GM18520 (cell line): Measurements from ENCODE around the gene MRPS16.

ENCODE experiments used
- ATAC-seq: cut with Tn5 transposase; IDR thresholded peaks from one replicate; pipeline ENCODE4 v1.9.1; 2021; ENCODE audit not compliant: unreplicated experiment

Gene MRPS16

DNA sequence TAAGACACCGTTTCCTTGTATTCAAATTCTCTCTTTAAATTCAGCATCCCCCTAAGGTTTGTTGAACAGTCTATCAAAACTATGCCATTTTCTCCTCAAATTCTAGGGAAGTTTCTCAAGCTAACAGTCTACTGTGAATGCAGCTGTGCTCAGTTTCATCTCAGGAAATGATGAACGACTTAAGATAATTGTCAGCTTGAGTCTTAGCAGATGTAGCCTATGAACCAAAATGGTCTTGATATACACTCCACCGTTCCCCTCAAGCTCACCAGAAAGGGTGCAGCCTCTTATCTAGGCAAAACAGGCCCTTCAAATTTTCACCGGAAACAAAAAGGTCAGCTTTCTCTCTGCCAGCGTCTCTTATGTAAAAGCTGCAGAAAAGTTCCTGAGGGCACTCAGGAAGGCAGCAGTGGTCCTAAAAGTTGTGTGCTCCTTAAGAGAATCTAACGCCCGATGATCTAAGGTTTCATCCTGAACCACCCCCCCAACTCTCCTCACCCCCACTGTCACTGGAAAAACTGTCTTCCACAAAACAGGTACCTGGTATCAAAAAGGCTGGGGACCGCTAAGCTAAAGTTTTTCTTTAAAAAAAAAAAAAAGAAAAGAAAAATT is 7.5 kb downstream of the MRPS16 start:
- no peak for ATAC-seq

DNA sequence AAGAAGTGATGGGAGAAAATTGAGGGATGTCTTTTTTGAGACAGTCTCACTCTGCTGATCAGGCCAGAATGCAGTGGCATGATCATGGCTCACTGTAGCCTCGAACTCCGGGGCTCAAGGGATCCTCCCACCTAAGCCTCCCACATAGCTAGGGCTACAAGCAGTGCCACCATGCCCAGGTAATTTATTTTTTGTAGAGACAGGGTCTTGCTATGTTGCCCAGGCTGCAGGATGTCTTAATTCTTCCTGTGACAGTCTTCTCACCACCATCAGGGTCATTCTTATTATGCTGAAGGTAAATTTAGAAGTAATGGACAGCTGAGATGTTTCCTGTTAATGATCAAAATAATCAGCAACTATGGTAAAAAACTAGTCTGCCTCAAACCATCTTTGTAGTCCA is 12.5 kb downstream of the MRPS16 start:
- no peak for ATAC-seq

DNA sequence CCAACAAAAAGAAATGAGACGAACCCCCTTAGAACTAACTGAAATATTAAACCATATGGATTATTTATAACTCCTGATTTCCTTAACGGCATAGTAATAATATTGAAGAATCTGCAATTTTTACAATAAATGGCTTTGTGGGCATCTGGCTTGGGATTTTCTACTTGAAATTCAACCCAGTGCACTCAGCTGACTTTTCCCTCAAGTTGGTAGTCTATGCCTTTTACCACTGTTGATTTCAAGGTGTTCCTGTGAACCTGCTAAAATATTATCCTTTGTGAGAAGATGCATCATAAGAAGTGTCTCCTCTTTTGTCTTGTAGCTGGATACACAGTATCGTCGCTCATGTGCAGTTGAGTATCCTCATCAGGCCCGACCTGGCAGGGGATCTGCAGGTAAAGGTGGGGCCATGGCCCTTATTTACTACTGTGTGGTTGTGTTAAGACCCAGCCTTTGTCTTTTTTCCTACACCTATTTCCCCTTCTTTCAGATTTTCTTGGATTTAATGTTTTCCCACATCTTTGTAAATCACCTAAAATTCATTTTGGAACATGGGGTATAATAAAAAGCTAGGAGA is 13.4 kb downstream of the MRPS16 start:
- ATAC-seq: no peak

DNA sequence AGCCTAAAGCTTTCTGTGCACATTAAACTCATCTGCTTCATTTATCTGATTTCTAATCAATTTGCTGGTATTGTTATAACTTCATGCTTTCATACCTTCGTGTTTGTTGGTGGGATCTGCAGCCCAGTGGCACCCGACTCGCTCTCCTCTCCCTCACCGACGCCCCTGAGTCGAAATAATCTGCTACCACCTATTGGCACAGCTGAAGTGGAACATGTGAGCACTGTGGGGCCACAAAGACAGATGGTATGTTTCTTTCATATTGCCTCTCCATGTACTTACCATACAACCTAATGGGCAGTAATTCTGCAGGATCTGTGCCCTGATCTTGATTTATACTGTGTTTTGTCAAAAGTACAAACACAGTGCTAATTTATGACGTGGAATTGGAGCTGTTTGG is 17.7 kb downstream of the MRPS16 start:
- ATAC-seq: no peak

DNA sequence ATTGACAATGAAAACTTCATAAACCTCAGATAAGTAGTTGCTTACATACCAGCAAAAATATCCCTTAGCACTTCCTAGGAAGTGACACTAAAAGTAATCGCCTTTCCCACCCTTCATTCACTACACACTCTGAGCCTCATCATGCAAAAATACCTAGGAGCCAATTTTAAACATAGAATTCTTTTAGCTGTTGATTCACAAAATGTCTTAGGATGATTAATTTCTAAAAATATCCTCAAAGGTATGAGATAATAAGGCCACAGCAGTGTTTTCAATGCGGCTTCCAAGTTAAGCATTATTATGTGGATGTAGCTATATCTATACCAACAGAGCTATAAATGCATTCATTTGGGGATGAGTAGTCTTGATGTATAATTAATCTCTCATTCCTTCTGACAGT is 18.6 kb downstream of the MRPS16 start:
- no peak for ATAC-seq

DNA sequence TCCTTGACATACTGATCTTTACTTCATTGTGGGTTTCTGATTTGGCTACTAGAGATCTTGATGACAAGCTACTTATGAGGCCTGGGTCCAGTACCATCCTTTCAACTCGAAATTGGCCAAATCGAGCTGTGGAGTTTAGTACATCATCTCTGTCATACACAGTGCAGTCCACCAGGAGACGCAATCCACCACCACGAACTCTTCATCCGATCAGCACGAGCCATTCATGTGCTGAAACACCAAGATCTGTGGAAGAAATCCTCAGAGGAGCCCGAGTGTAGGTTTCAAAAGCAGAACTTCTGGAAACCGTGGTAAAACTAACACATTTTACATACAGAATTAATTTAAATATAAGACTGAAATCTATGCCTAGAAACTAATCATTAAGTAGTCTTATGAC is 19.6 kb downstream of the MRPS16 start:
- ATAC-seq: no peak

DNA sequence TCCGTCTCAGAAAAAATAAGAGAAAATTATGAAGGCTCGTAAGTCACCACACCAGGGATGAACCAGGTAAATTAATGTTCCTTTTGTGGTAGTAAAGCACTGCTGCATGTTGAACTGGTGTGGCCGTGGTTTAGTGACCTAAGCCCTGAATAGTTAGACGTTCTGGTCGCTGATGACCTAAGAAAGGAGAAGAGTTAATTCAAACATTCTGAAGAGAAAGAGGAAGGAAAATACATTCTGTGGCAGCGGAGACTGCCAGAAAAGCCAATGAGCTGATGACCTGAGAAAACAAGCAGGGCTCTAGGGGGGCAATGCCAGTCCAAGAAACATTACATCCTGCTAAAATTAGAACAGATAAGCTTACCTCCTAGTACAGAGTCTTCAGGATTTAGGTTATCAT is 22.9 kb downstream of the MRPS16 start:
- ATAC-seq: no peak

DNA sequence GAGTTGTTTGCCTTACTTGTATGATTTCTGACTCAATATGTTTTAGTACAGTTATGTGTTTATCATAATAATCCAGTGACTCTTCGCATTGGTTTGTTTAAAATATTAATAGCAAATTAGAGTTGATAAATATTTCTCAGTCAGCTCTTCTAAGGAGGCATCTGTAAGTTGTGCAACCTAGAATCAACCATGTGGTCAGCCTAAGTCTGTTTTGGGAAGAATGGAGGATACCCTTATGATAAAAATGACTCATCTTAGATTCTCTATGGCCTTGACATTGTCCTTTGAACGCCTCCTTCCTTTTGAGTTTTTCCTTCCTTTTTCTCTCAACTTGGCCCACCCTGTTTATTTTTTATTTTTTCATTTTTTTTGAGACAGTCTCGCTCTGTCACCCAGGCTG is 24.2 kb downstream of the MRPS16 start:
- no peak for ATAC-seq

DNA sequence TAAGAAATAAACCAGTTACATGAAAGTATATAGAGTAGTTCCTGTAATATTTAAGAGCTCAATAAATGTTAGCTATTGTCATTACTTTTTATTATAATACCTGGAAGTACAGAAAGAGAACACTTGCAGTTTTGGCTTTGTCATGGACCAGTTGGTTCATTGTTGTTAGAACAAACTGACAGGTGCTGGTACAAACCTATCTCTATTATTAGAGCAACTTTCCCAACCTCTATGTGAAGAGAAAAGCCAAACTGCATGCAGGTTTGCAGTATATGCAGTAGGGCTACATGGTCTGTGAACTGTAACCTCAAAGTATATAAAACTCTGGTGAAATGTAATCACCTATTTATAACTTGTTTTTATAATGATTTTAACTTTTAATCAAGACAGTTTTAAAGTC is 25.8 kb downstream of the MRPS16 start:
- ATAC-seq: no peak

DNA sequence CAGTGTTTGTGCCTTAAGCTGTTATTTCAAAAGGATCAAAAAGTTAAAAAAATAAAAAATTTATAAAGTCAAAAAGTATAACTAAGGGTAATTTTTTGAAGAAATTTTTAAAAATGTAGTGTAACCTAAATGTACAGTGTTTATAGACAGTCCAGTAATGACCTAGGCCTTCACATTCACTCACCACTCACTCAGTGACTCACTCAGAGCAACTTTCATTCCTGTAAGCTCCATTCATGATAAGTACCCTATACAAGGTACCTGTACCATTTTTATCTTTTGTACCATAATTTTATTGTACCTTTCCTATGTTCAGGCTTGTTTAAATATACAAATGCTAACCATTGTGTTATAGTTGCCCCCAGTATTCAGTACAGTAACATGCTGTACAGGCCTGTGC is 26.9 kb downstream of the MRPS16 start:
- ATAC-seq: no peak

DNA sequence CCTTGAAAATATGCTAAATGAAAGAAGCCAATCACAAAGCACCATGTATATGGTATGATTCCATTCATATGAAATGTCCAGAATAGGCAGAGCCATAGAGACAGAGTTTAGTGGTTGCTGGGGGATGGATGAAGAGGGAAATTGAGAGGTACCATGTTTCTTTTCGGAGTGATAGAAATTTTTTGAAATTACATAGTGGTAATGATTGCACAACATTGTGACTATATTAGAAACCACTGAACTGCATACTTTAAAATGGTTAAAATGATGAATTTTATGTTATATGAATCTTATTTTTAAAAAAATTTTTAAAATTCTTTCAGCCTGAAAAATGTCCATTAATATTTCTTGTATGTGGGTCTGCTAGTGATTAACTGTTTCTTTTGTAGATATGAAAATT is 31.5 kb downstream of the MRPS16 start:
- no peak for ATAC-seq

DNA sequence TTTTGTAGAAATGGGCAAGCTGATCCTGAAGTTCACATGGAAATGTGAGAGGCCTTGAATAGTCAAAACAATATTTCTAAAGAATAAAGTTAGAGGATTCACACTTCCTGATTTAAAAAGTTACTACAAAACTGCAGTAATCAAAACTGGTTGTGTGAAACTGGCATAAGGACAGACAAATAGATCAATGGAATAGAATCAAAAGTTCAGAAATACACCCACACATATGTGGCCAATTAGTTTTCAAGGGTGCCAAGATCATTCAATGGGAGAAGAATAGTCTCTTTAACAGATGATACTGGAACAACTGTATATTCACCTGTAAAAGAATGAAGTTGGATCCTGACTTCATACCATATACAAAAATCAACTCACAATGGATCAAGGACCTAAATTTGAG is 33.1 kb downstream of the MRPS16 start:
- no peak for ATAC-seq

DNA sequence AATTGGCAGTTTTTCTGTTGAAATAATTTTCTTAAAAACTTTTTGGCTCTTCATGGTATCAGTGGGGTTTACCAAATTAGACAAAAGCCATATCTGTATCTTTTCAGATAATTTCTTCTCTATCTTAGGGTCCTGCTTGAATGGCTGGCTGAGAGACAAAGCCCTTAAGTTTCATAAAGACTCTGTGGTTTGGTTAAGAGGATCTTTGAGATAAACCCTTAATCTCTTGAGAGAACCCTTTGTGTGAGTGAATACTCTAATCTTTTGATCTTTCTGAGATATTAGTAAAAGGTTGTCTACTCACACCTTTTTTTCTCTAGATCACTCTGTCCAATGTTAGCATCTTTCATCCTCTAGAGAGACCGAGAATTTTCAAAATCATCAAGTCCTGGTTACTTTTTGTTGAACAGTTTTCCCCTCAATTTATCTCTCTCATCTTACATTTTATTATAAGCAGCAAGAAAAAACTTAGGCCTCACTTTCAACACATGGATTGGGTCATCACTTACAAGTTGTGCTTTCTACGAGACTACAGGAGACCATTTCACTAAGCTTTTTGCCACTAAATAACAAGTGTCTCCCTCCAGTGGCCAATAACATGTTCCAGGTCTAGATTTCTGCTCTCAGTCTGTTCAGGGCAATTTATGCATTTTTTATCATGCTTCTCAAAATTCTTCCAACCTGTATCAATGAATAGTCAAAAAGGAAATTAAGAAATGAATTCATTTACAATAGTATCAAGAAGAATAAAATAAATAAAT is 33.8 kb downstream of the MRPS16 start:
- no peak for ATAC-seq

DNA sequence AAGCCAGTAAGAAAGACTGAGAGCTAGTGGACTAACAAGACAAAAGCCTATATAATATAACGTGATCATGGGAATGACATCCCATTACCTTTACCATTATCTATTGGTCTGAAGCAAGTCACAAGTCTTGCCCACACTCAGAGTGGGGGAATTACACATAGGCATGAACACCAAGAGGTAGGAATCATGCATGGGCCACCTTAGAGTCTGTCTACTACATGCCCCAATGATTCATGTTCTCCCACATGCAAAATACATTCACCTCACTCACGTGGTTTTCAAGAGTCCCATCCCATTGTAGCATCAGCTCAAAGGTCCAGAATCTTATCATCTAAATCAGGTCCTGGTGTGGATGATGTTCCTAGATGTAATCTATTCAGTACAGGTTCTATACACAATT is 34.8 kb downstream of the MRPS16 start:
- no peak for ATAC-seq

DNA sequence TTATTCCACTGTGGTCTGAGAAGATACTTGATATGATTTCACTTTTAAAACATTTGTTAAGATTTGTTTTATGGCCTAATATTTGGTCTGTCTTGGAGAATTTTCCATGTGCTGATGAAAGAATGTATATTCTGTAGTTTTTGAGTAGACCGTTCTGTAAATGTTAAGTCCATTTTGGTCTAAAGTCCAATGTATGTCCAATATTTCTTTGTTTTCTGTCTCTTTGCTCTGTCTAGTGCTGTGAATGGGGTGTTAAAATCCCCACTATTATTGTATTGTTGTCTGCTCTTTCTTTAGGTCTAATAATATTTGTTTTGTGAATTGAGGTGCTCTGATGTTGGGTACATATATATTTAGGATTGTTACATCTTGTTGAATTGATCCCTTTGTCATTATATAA is 36.7 kb downstream of the MRPS16 start:
- no peak for ATAC-seq

DNA sequence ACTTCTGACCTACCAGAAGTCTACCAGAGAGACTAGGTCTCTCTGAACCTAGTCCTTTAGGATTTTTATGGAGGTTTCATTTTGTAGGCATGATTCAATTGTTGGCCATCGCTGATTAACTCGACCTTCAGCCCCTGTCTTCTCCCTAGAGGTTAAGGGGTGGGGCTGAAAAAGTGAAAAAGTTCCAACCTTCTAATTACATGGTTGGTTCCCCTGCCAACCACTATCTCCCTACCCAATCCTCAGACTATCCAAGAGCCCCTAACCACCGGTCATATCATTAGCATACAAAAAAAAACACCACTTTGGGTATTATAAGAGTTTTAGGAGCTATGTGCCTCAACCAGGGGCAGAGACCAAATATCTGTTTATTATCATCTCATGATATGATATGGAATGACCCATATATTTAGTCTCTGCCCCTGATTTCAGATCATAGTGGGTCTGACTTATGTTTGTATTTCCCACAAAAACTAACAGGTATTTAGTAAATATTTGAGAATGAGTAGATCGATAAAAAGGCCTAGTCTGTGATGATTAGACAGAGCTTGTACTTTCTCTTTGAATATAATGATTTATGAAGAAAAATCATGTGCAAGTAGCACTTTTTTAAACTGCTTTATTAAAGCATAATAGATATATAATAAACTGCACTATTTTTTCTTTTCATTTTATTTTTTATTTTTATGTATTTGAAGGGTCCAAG is 41.2 kb downstream of the MRPS16 start:
- no peak for ATAC-seq

DNA sequence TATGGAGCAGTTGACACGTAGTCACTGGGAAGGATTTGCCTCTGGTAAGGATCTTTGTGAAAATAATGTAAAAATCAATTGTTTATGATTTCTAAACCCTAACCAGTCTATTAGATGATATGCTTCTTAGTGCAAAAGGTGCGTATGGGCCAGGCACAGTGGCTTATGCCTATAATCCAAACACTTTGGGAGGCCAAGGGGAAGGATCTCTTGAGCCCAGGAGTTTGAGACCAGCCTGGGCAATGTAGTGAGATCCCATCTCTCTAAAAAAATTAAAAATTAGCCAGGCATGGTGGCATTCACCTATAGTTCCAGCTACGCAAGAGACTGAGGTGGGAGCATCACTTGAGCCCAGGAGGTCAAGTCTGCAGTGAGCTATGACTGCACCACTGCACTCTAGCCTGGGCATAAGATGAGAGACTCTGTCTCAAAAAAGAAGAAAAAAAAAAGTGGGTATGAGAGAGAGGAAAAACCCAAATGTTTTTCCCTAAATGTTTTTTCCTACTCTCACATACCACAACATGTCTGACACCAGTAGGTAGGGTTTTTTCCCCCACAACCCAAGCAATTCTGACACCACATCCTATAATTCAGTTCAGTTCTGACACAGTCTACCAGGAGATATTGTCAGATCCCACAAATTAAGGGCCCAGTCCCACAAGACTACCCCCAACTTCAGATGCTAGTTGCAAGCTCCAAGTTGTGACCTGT is 41.9 kb downstream of the MRPS16 start:
- no peak for ATAC-seq

DNA sequence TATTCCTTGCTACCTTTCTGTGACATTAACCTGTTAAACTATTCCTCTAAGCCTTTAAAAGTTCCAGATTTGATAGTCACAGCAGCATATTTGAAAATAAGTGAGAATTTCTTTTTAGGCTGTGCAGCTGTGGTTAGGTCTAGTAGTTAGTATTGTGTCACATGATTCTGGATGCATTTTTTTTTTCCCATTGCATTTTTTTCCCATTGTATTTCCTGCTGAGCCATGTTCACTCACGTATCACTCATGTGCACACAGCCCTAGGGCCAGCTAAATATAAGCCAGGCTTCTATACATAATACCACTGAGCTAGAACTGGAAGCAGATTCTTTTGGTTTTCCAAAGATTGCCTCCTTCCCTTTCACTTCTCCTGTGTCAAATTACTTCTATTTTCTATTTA is 42.7 kb downstream of the MRPS16 start:
- ATAC-seq: no peak

DNA sequence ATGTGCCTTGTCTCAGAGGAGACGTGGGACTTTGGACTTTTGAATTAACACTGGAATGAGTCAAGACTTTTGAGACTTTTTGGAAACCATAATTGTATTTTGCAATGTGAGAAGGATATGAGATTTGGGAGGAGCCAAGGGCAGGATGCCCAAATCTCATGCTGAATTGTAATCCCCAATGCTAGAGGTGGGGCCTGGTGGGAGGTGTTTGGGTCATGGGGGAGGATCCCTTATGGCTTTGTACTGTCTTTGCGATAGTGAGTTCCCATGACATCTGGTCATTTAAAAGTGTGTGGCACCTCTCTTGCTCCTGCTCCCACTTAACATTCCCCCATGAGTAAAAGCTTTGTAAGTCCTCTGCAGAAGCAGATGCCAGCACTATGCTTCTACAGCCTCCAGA is 44.6 kb downstream of the MRPS16 start:
- no peak for ATAC-seq

DNA sequence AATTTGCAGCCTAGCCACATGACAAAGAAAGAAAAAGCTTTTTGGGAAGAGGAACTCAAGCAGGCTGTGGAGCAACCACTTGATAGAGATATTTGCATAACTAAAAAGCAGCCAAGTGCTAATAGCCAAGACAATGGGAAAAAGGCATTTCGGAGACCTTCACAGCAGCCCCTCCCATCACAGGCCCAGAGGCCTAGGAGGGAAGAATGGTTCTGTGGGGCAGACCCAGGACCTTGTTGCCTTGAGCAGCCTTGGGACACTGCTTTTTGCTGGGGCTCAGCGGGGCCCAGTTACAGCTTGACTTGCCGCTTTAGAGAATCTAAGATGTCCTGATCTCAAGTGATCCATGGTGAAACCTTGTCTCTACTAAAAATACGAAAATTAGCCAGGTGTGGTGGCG is 46.1 kb downstream of the MRPS16 start:
- no peak for ATAC-seq

DNA sequence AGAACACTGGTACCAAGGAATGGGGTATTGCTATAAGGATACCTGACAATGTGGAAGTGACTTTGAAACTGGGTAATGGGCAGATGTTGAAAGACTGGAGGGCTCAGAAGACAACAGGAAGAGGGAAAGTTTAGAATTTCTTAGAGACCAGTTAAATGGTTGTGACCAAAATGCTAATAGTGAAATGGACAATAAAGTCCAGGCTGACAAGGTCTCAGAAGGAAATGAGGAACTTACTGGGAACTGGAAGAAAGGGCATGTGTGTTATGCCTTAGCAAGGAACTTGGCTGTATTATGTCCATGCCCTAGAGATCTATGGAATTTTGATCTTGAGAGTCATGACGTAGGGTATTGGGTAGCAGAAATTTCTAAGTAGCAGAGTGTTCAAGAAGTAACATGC is 46.6 kb downstream of the MRPS16 start:
- no peak for ATAC-seq
